SK-N-MC (cell line): ENCODE measurements around the gene NXPH2.

ENCODE experiments used
- DNase-seq: peaks from one replicate; pipeline ENCODE4 v3.0.0-alpha.2; 2011; ENCODE audit warnings: low read depth, low spot score
- H3K27ac ChIP-seq: fragments of 200-600 bp; sonication (generic); 2 replicates; pipeline ENCODE4 v1.5.1; 2016; ENCODE audit warnings: mixed run types
- H3K36me3 ChIP-seq: fragments of 200-600 bp; sonication (generic); 2 replicates; pipeline ENCODE4 v1.6.1; 2017; ENCODE audit warnings: antibody characterized with exemption, low read length, mixed read lengths; ENCODE audit not compliant: insufficient read depth
- H3K4me3 ChIP-seq: fragments of 200-600 bp; sonication (generic); 2 replicates; pipeline ENCODE4 v1.5.1; 2016
- H3K9ac ChIP-seq: fragments of 200-600 bp; sonication (generic); 2 replicates; pipeline ENCODE4 v1.8.0; 2017; ENCODE audit warnings: mixed run types, mixed read lengths; ENCODE audit not compliant: insufficient read length
- H3K9me3 ChIP-seq: fragments of 200-600 bp; sonication (generic); 2 replicates; pipeline ENCODE4 v1.6.1; 2017; ENCODE audit warnings: low read depth, mild to moderate bottlenecking, antibody characterized with exemption, low read length, moderate library complexity, mixed read lengths
- EZH2 ChIP-seq: fragments of 200-600 bp; sonication (generic); IDR thresholded peaks from one replicate; pipeline ENCODE4 v1.6.1; 2017; ENCODE audit warnings: antibody characterized with exemption
- FOXP2 ChIP-seq: optimal IDR thresholded peaks from 2 replicates; pipeline ENCODE3; 2011; ENCODE audit warnings: mild to moderate bottlenecking, moderate library complexity; ENCODE audit not compliant: insufficient read depth; ENCODE audit errors: extremely low read length, control extremely low read depth
- POLR2AphosphoS5 ChIP-seq: IDR thresholded peaks from 2 replicates; pipeline ENCODE4 v1.6.1; 2012; ENCODE audit warnings: mild to moderate bottlenecking, low read depth, low read length, borderline replicate concordance

The NXPH2 gene

DNA sequence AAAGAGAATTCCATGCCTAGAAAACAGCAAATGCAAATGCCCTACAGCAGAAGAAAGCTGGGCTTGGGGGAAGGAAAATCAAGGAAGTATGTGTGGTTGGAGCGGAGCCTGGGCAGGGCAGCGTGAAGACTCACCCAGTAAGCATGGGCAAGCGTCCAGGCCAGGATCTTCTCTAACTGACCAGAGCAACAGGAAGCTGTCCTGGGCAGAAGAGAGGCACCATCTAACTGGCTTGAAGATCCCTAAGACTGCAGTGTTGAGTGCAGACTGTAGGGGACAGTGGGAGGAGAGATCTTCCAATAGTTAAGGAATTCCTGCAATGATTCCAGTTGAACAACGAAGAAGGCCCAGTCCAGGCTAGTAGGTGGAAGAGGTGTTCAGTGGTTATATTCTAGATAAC is 57.9 kb downstream of the NXPH2 start:
- no peak overlapping the region for H3K9ac ChIP-seq
- TF ChIP-seq FOXP2 = no peak
- TF ChIP-seq POLR2AphosphoS5 = no peak
- TF ChIP-seq EZH2 = no peak
- no peak overlapping the region for H3K4me3 ChIP-seq
- DNase-seq = no peak
- H3K27ac ChIP-seq = no peak overlapping the region
- H3K9me3 ChIP-seq = no peaks in the 10 kb centered on the region
- no peaks in the 10 kb centered on the region for H3K36me3 ChIP-seq

DNA sequence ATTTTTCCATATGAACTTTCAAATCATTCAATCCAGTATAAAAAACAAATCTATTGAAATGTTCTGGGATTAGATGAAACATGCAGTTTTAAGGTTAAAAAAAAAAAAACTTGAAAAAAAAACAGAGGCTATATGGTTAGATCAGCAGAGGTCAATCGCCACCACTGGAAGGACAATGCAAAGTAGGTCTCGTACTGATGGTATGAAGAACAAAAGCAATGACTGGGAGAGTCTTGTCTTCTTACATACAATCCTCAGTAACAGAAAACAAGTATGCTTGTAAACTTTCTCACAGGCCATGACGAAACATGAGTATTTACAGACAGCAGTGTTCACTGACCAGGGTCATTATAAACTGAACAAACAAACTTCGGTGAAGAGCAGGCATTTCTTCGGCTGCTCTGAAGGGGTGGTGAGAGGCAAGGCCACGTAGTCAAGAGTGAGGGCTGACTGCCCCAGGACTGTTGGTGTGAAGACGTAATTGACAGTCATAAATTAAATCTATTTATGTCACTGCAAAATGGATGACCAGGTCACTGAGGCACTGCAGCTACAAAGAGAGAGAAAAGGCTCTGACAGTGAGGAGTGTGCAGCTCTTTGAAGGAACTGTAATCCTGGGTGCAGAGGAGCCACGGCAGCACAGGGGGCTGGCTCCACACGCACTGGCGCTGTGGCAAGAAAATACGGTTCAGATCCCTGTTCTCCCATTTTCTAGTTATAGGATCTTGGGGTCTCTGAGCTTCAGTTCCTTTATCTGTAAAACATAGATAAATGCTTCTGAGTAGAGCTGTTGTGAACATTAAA is 60.0 kb downstream of the NXPH2 start:
- no peak overlapping the region for H3K4me3 ChIP-seq
- H3K27ac ChIP-seq = no peak overlapping the region
- no peak overlapping the region for H3K9ac ChIP-seq
- H3K9me3 ChIP-seq = no peaks in the 10 kb centered on the region
- no peaks in the 10 kb centered on the region for H3K36me3 ChIP-seq
- DNase-seq = no peak
- TF ChIP-seq POLR2AphosphoS5 = no peak
- no peak for TF ChIP-seq FOXP2

DNA sequence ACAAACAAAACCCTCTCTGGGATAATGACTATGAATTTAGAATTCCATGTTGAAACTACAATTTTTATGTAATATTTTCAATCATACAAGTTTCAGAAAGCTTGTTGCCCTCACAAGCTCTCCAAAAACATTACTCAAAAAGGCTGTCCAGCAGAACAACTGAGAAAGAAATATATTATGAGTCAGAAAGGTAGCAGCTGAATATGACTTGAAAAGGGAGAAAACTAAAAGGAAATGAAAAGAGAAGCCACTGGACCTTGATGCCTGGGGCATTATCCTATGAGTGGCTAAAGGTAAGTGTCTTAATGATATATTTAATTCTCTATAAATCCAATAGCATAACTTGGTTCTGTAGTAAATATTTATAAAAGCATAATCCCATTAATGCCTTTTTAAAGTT is 61.8 kb downstream of the NXPH2 start:
- TF ChIP-seq POLR2AphosphoS5 (no peak), EZH2 (no peak), FOXP2 (no peak)
- H3K4me3 ChIP-seq = no peak overlapping the region
- no peak overlapping the region for H3K27ac ChIP-seq
- no peaks in the 10 kb centered on the region for H3K36me3 ChIP-seq
- H3K9me3 ChIP-seq = no peaks in the 10 kb centered on the region
- DNase-seq = no peak
- no peak overlapping the region for H3K9ac ChIP-seq

DNA sequence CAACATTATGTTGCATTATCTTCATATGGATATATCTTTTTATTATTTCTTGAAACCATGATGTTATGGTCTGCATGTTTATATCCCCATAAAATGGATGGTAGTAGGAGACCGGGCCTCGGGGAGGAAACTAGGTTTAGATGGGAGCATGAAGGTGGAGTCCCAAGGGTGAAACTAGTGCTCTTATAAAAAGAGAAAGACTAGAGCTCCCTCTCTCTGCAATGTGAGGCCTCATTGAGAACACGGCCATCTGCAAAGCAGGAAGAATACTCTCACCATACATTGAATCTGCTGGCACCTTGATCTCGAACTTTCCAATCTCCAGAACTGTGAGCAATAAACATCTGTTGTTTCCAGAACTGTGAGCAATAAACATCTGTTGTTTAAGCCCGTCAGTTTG is 64.0 kb downstream of the NXPH2 start:
- TF ChIP-seq EZH2 (no peak), FOXP2 (no peak), POLR2AphosphoS5 (no peak)
- no peaks in the 10 kb centered on the region for H3K9me3 ChIP-seq
- no peak overlapping the region for H3K4me3 ChIP-seq
- no peaks in the 10 kb centered on the region for H3K36me3 ChIP-seq
- DNase-seq = no peak
- H3K9ac ChIP-seq = no peak overlapping the region
- H3K27ac ChIP-seq = no peak overlapping the region

DNA sequence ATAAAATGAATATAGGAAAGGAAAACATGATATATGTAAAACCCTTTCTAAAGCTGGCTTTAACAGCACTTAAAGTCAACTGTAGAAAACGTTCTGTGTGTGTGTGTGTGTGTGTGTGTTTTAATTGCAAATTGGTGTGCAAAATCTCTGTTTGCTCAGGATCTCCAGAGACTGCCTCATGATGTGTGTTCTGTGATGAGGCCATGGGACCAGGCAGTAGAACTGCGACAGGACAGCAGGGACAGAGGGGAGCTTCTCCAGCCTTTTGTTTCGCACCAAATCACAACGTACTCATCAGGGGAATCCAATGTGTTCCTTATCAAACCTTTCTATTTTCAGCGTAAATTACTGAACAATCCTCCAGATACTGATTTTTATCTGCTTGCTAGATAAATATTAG is 66.7 kb downstream of the NXPH2 start:
- Histone ChIP-seq H3K4me3 (no peak overlapping the region), H3K9me3 (no peaks in the 10 kb centered on the region), H3K27ac (no peak overlapping the region), H3K36me3 (no peaks in the 10 kb centered on the region), H3K9ac (no peak overlapping the region)
- DNase-seq = no peak
- TF ChIP-seq EZH2 (no peak), FOXP2 (no peak), POLR2AphosphoS5 (no peak)

DNA sequence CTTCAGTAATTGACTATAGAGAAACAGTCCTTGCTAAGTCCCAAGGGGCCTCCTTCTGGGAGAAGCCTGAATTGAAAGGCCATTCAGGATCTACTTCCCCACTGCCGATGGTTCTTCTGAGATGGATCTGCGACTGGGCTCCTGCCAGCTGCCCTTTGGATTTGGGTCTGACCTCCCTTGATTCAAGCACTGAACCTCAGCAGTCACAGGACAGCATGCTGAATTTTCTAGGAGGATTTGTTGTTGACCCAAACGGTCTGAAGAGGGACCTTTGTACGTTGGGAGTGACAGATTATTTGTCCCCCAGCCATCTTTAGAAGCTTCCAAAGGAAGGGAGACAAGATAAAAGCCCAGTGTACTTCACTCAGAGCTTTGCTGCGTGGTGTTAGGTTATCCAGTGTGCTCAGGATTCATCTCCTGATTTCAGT is 67.1 kb downstream of the NXPH2 start:
- no peak for TF ChIP-seq POLR2AphosphoS5
- TF ChIP-seq FOXP2 = no peak
- no peak for TF ChIP-seq EZH2
- no peak overlapping the region for H3K4me3 ChIP-seq
- no peak overlapping the region for H3K27ac ChIP-seq
- H3K36me3 ChIP-seq = no peaks in the 10 kb centered on the region
- DNase-seq = no peak
- H3K9me3 ChIP-seq = no peaks in the 10 kb centered on the region
- H3K9ac ChIP-seq = no peak overlapping the region

DNA sequence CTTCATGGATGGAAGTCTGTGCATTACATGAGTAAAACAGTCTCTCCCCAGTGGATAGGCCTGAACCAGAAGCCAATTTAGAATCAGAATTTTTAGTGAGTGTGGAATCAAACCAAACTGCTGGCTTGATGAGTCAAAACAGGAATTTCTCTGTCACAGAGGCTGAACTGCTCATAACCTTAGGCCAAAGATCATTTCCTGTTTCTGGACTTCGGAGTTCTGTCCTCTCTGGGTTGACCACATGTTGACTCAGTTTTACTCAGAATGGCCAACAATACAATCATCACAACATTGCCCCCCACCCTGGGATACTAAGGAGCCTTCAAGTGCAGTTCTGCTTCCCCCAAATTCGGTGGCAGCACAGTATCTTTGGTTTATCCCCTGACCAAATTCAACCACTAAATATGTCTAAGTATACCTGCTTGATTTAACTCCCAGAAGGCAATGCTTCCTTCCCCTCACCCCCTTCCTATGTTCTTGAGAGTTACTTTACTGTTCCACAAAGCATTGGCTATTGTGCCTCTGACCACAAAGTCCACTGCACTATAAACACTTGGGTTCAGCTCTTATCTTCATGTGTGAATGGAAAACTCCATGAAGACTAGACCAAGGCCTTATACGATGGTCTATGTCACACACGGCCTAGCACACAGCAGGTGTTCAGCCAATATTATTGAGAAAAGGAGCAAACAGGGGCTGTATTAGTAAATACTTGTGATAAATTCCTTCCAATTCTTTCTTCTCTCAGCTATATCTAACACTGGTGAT is 67.8 kb downstream of the NXPH2 start:
- no peak overlapping the region for H3K27ac ChIP-seq
- TF ChIP-seq EZH2 (no peak), FOXP2 (no peak), POLR2AphosphoS5 (no peak)
- H3K36me3 ChIP-seq = no peaks in the 10 kb centered on the region

DNA sequence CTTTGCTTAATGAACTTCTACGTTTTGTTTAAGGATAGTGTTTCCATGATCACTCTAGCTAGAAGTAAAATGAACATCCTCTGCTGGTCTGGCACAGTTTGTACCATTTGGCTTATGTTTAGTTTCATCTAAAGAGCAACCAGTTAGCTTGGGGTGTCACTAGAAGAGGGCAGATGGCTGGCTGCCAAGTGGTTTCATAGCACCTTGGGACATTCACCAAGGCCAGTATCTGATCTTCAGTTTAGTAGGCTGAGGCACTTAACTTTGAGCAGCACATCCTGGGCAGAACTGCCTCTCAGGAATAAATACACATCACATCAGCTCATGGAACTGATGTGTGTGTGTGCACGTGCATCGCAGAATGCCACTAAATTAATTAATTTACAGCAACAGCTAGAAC is 68.4 kb downstream of the NXPH2 start:
- no peaks in the 10 kb centered on the region for H3K36me3 ChIP-seq
- TF ChIP-seq POLR2AphosphoS5 = no peak
- TF ChIP-seq FOXP2 = no peak
- H3K4me3 ChIP-seq = no peak overlapping the region
- no peak for DNase-seq
- no peaks in the 10 kb centered on the region for H3K9me3 ChIP-seq
- no peak overlapping the region for H3K9ac ChIP-seq
- no peak overlapping the region for H3K27ac ChIP-seq

More for the DNA sequence above, 67.8 kb downstream of the NXPH2 start:
- Histone ChIP-seq H3K9ac (no peak overlapping the region), H3K4me3 (no peak overlapping the region), H3K9me3 (no peaks in the 10 kb centered on the region)
- DNase-seq = no peak
